Trophoblast cell (in vitro differentiated cells and primary cell): ENCODE results near the gene REC8.

Experiments
- DNase-seq, 2 donors: peaks; one replicate each; pipeline ENCODE4 v3.0.0-alpha.2; 2016
- H2AFZ ChIP-seq: 2 replicates; pipeline ENCODE4 v1.6.1; 2013; ENCODE audit warnings: low read length, moderate library complexity, mild to moderate bottlenecking; ENCODE audit not compliant: insufficient read depth, poor library complexity
- H2AK5ac ChIP-seq: 2 replicates; pipeline ENCODE4 v1.6.1; 2013; ENCODE audit warnings: mild to moderate bottlenecking, low read length
- H2BK120ac ChIP-seq: 2 replicates; pipeline ENCODE4 v1.6.1; 2013; ENCODE audit warnings: low read length, mild to moderate bottlenecking, moderate library complexity; ENCODE audit not compliant: insufficient read depth, poor library complexity
- H2BK12ac ChIP-seq: 2 replicates; pipeline ENCODE4 v1.6.1; 2013; ENCODE audit warnings: mild to moderate bottlenecking, low read length, moderate library complexity
- H2BK5ac ChIP-seq: 2 replicates; pipeline ENCODE4 v1.6.1; 2013; ENCODE audit warnings: low read length, low read depth, moderate library complexity, mild to moderate bottlenecking; ENCODE audit not compliant: poor library complexity
- H3K14ac ChIP-seq: 2 replicates; pipeline ENCODE4 v1.6.1; 2013; ENCODE audit warnings: mild to moderate bottlenecking, low read length
- H3K18ac ChIP-seq: 2 replicates; pipeline ENCODE4 v1.6.1; 2013; ENCODE audit warnings: mild to moderate bottlenecking, low read length
- H3K23ac ChIP-seq: 2 replicates; pipeline ENCODE4 v1.6.1; 2013; ENCODE audit warnings: low read length
- H3K27ac ChIP-seq: 2 replicates; pipeline ENCODE4 v1.5.1; 2013; ENCODE audit warnings: low read depth, mild to moderate bottlenecking, inconsistent platforms, low read length, moderate library complexity
- H3K27me3 ChIP-seq: 2 replicates; pipeline ENCODE4 v1.6.1; 2013; ENCODE audit warnings: inconsistent platforms, mild to moderate bottlenecking, low read length, moderate library complexity; ENCODE audit not compliant: insufficient read depth
- H3K36me3 ChIP-seq, 2 experiments: 1 replicate in 1 of 2; 2 replicates in 1 of 2; pipeline ENCODE4 v1.6.1; 2013; ENCODE audit warnings: low read length in 2 of 2, mild to moderate bottlenecking in 2 of 2, moderate library complexity in 1 of 2; ENCODE audit not compliant: insufficient read depth in 2 of 2, control insufficient read depth in 1 of 2
- H3K4ac ChIP-seq: 2 replicates; pipeline ENCODE4 v1.6.1; 2013; ENCODE audit warnings: low read depth, mild to moderate bottlenecking, low read length, moderate library complexity
- H3K4me1 ChIP-seq, 2 experiments: 1 replicate in 1 of 2; 2 replicates in 1 of 2; pipeline ENCODE4 v1.6.1; 2013; ENCODE audit warnings: low read length in 2 of 2, mild to moderate bottlenecking in 2 of 2, moderate library complexity in 1 of 2; ENCODE audit not compliant: insufficient read depth in 2 of 2, control insufficient read depth in 1 of 2
- H3K4me2 ChIP-seq: 2 replicates; pipeline ENCODE4 v1.6.1; 2013; ENCODE audit warnings: inconsistent platforms, mild to moderate bottlenecking, low read length, moderate library complexity
- H3K4me3 ChIP-seq: 2 replicates; pipeline ENCODE4 v1.5.1; 2013; ENCODE audit warnings: mild to moderate bottlenecking, low read depth, low read length, inconsistent platforms
- H3K79me1 ChIP-seq: one replicate; pipeline ENCODE4 v1.6.1; 2013; ENCODE audit warnings: low read length
- H3K79me2 ChIP-seq: 2 replicates; pipeline ENCODE4 v1.6.1; 2013; ENCODE audit warnings: low read length, mild to moderate bottlenecking; ENCODE audit not compliant: control insufficient read depth, insufficient read depth, poor library complexity
- H3K9ac ChIP-seq: 2 replicates; pipeline ENCODE4 v1.6.1; 2013; ENCODE audit warnings: mild to moderate bottlenecking, low read length
- H3K9me3 ChIP-seq: 2 replicates; pipeline ENCODE4 v1.6.1; 2013; ENCODE audit warnings: low read depth, mild to moderate bottlenecking, control low read depth, inconsistent platforms, low read length; ENCODE audit not compliant: insufficient read depth
- H4K12ac ChIP-seq: 2 replicates; pipeline ENCODE4 v1.6.1; 2013; ENCODE audit warnings: low read depth, mild to moderate bottlenecking, low read length, moderate library complexity
- H4K8ac ChIP-seq: 2 replicates; pipeline ENCODE4 v1.6.1; 2013; ENCODE audit warnings: low read depth, mild to moderate bottlenecking, low read length, moderate library complexity
- H4K91ac ChIP-seq: one replicate; pipeline ENCODE4 v1.6.1; 2013; ENCODE audit warnings: low read depth, mild to moderate bottlenecking, low read length, moderate library complexity
- WGBS: extraction: QIAGEN DNeasy Blood & Tissue Kit; methylation state at CpG from one replicate; pipeline ENCODE4 v1.1.7; 2013; ENCODE audit warnings: missing lambda C conversion rate; ENCODE audit not compliant: insufficient read length, insufficient coverage; ENCODE audit errors: extremely low coverage; 5-methylcytosine and 5-hydroxymethylcytosine counted together

The REC8 gene

DNA sequence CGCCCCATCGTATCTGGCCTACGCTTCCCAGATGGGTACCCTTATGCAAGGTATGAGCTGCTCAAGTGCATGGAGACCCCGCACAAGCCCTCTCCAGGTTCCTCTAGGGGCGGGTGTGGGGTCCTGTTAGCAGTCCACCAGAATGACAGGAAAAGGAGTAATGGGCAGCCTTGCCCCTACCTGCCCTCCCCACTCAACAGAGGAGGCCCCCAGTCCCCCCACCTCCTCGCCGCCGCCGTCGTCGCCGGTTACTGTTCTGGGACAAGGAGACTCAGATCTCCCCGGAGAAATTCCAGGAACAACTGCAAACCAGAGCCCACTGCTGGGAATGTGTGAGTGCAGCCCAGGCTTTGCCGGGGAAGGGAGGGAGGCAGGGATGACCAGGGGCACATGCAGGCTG is 6.0 kb downstream of the REC8 start:
- H2BK12ac ChIP-seq, result no peak overlapping the region
- no CpG with 5 or more reads among the region's 14 CpGs for WGBS
- no peaks in the 10 kb centered on the region for H3K79me2 ChIP-seq
- H3K79me1 ChIP-seq, result no peaks in the 10 kb centered on the region
- no peak overlapping the region for H2AK5ac ChIP-seq
- H2AFZ ChIP-seq, result no peak overlapping the region
- H3K14ac ChIP-seq, result no peak overlapping the region
- no peak overlapping the region for H3K23ac ChIP-seq
- H3K9me3 ChIP-seq, result no peaks in the 10 kb centered on the region
- no peak overlapping the region for H4K12ac ChIP-seq
- H3K27me3 ChIP-seq, result no peaks in the 10 kb centered on the region
- H3K27ac ChIP-seq, result no peak overlapping the region
- no peak overlapping the region for H3K4ac ChIP-seq
- no peak overlapping the region for H3K4me3 ChIP-seq
- DNase-seq, result no peak
- no peak overlapping the region for H3K4me2 ChIP-seq
- H2BK120ac ChIP-seq, result no peak overlapping the region
- no peak overlapping the region for H4K91ac ChIP-seq
- H3K9ac ChIP-seq, result no peak overlapping the region
- H4K8ac ChIP-seq, result no peak overlapping the region
- no peak overlapping the region for H2BK5ac ChIP-seq
- H3K36me3 ChIP-seq, result peaks cover 58 to 67% of the 10 kb centered on the region in 2 experiments
- H3K18ac ChIP-seq, result no peak overlapping the region
- H3K4me1 ChIP-seq, result no peaks in the 10 kb centered on the region

DNA sequence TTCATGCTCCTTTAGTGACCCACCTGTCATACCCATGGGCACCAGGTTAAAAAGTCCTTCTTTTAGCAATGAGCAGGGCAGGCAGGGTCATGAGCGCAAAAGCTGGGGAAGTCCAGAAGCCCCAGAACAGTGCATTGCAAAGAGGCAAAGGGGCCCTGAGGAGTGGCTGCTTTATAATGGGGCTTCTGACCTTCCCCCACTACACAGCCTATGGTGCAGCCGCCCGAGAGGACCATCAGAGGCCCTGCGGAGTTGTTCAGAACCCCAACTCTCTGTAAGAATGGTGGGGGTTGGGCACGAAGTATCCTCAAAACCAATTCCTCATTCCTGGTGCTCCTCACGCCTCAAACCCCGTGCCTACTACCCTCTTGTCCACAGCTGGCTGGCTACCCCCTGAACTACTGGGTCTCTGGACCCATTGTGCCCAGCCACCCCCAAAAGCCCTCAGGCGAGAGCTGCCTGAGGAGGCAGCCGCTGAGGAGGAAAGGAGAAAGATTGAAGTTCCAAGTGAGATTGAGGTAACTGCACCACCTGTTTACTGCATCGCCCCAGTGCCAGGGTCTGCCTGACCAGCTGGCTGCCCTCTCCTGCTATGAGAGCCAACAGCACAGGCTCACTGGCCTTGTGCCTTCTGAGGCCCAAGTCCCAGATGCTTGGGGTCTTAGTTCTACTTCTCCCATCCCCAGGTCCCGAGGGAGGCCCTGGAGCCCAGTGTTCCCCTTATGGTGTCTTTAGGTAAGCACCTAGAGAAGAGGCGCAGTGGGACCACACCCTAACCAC is 6.7 kb downstream of the REC8 start:
- Histone ChIP-seq H2AFZ (no peak overlapping the region), H3K4me2 (no peak overlapping the region), H3K27ac (no peak overlapping the region), H3K18ac (no peak overlapping the region), H2BK5ac (no peak overlapping the region), H2BK120ac (no peak overlapping the region), H3K4me1 (no peaks in the 10 kb centered on the region), H3K9ac (no peak overlapping the region), H4K8ac (no peak overlapping the region), H3K27me3 (no peaks in the 10 kb centered on the region), H4K91ac (no peak overlapping the region), H3K79me2 (no peaks in the 10 kb centered on the region), H3K36me3 (peaks cover 65 to 70% of the 10 kb centered on the region in 2 experiments), H3K23ac (no peak overlapping the region), H3K14ac (no peak overlapping the region), H3K4me3 (no peak overlapping the region), H3K4ac (no peak overlapping the region), H4K12ac (no peak overlapping the region), H3K9me3 (no peaks in the 10 kb centered on the region), H2BK12ac (no peak overlapping the region), H3K79me1 (no peaks in the 10 kb centered on the region), H2AK5ac (no peak overlapping the region)
- no peak for DNase-seq
- no CpG with 5 or more reads among the region's 12 CpGs for WGBS

- Histone ChIP-seq H3K4ac (no peak overlapping the region), H3K4me3 (no peak overlapping the region), H3K23ac (no peak overlapping the region), H3K14ac (no peak overlapping the region), H4K12ac (no peak overlapping the region), H3K9ac (no peak overlapping the region), H2BK12ac (no peak overlapping the region), H2AFZ (no peak overlapping the region), H3K27me3 (no peaks in the 10 kb centered on the region), H3K79me1 (no peaks in the 10 kb centered on the region), H3K27ac (no peak overlapping the region), H3K36me3 (peaks cover 71 to 77% of the 10 kb centered on the region in 2 experiments), H3K9me3 (no peaks in the 10 kb centered on the region), H4K8ac (no peak overlapping the region), H4K91ac (no peak overlapping the region), H2AK5ac (no peak overlapping the region), H3K18ac (no peak overlapping the region), H2BK120ac (no peak overlapping the region), H2BK5ac (no peak overlapping the region), H3K79me2 (no peaks in the 10 kb centered on the region), H3K4me1 (no peaks in the 10 kb centered on the region), H3K4me2 (no peak overlapping the region)
- no peak for DNase-seq
- no CpG with 5 or more reads among the region's 14 CpGs for WGBS
These were observed 7.5 kb downstream of the REC8 start for GRCh38 chr14:24179294-24179960.

DNA sequence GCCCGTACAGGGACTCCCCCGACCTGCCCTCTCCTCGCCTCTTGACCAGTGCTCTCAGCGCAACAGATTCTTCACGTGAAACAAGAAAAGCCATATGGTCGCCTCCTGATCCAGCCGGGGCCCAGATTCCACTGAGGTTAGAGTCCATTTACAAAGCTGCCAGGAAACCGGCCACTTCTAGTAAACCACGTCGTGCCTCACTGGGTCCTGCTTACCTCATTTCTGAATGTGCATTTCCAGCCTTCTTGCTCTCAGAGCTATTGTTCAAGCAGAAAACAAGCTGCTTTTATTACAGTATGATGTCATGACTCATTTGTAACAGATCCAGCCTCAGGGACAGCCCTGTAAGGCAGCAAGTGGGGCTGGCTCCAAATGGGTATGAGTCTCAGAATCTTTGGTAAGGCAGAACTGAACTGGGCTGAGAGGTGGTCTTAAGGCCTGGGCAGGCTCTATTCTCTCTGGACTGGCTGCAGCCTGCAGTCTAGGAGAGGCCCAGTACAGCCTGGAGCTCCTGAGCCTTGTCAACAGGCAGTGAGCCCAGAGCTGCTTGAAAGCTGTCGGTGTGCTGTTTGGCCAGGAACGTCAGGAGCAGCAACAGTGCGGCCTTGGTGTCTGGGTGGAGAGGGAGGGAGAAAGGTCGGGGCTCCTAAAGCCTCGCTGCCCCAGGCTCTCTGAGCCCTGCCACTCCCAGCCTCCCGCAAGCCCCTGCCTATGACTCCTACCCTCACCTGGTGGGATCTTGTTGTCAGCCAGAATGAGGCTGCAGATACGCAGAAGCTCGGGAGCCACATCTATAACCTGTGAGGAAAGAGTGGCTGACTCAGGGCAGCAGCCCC is 8.3 kb downstream of the REC8 start:
- no peak overlapping the region for H4K12ac ChIP-seq
- peaks cover 79 to 84% of the 10 kb centered on the region in 2 experiments for H3K36me3 ChIP-seq
- H3K23ac ChIP-seq, result no peak overlapping the region
- no peak overlapping the region for H2AK5ac ChIP-seq
- H3K4me1 ChIP-seq, result no peaks in the 10 kb centered on the region
- DNase-seq, result no peak
- H3K18ac ChIP-seq, result no peak overlapping the region
- H2BK120ac ChIP-seq, result no peak overlapping the region
- H3K4ac ChIP-seq, result no peak overlapping the region
- H3K14ac ChIP-seq, result no peak overlapping the region
- no peak overlapping the region for H3K4me3 ChIP-seq
- no peaks in the 10 kb centered on the region for H3K79me2 ChIP-seq
- H4K91ac ChIP-seq, result no peak overlapping the region
- H2BK12ac ChIP-seq, result no peak overlapping the region
- no peak overlapping the region for H3K4me2 ChIP-seq
- H3K9me3 ChIP-seq, result no peaks in the 10 kb centered on the region
- WGBS, result no CpG with 5 or more reads among the region's 18 CpGs
- H4K8ac ChIP-seq, result no peak overlapping the region
- no peak overlapping the region for H2BK5ac ChIP-seq
- H3K79me1 ChIP-seq, result no peaks in the 10 kb centered on the region
- H3K27ac ChIP-seq, result no peak overlapping the region
- no peak overlapping the region for H2AFZ ChIP-seq
- no peaks in the 10 kb centered on the region for H3K27me3 ChIP-seq
- H3K9ac ChIP-seq, result no peak overlapping the region
